Stimulated activated effector memory CD8-positive, alpha-beta T cell treated with anti-CD3 and anti-CD28 coated beads, Interleukin-12 subunit alpha, Interleukin-12 subunit beta, amount 100 ng/mL, for 72 hours (primary cell): ENCODE data around the gene CAPZB.
A peak's percentile ranks its signal among the peaks of the same experiment; 100 is the strongest.

ENCODE experiments used
- ATAC-seq: fragments of 150-1000 bp; cut with Tn5 transposase; 2 replicates; pipeline ENCODE4 v1.10.0; 2021
- DNase-seq, 2 donors: peaks; one replicate each; pipeline ENCODE4 v3.0.0; 2021 to 2022; ENCODE audit warnings: low spot score in 2 of 2
- H3K27ac Mint-ChIP-seq: one replicate; pipeline ENCODE4 v1.8.0; 2022; ENCODE audit warnings: mild to moderate bottlenecking, mixed read lengths
- H3K36me3 Mint-ChIP-seq: one replicate; pipeline ENCODE4 v1.8.0; 2022; ENCODE audit warnings: mild to moderate bottlenecking, mixed read lengths
- H3K4me1 Mint-ChIP-seq: one replicate; pipeline ENCODE4 v1.8.0; 2022; ENCODE audit warnings: mixed read lengths
- H3K4me3 Mint-ChIP-seq: one replicate; pipeline ENCODE4 v1.8.0; 2022; ENCODE audit warnings: mild to moderate bottlenecking, mixed read lengths
- H3K9me3 Mint-ChIP-seq: one replicate; pipeline ENCODE4 v1.8.0; 2022; ENCODE audit warnings: mixed read lengths

CAPZB gene

GRCh38 chr1:19406680-19407079, 78.7 kb downstream of the CAPZB start:
- H3K36me3 Mint-ChIP-seq = peaks cover 48% of the 10 kb centered on the region
- no peak overlapping the region for H3K4me3 Mint-ChIP-seq
- H3K9me3 Mint-ChIP-seq = no peaks in the 10 kb centered on the region
- H3K4me1 Mint-ChIP-seq = peaks cover 91% of the 10 kb centered on the region
- DNase-seq (no peak), ATAC-seq (no peak)
- peak overlapping the region; percentile 88 for H3K27ac Mint-ChIP-seq

DNA sequence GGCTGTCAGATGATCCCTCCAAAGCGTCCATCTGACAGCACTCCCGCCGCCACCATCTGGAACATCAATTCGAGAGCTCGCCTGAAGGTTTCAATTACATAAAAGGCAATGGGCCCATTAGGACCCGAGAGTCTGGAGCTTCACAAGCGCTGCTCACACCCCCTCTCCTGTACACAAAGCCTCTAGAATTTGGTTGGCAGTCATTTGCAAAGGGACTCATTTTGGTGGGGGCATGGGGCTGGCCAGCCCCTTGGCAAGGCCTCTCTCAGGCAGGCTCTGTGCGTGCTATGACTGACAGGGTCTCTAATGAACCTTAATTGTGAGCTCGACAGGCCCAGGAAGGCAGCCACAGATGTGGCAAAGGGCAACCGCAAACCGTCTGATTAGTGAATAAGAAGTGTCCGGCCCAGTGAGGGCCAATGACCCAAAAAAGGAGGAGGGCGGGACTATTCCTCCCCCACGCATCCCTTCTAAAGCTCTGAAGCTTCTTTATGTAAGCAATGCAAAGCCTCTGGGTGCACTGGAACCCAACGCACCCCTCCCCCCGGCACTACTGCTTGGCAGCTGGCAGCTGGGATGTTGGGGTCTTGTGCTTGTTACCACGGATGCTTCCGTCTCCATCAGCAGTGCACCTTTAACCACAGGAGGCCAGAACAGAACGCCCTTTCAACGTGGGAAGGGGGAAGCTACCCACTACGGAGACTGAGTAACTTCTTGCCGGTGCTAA, 79.4 kb downstream of the CAPZB start:
- H3K4me1 Mint-ChIP-seq = peaks cover 89% of the 10 kb centered on the region
- H3K4me3 Mint-ChIP-seq = no peak overlapping the region
- peak overlapping the region; percentile 88 for H3K27ac Mint-ChIP-seq
- H3K36me3 Mint-ChIP-seq = peaks cover 43% of the 10 kb centered on the region
- H3K9me3 Mint-ChIP-seq = no peaks in the 10 kb centered on the region
- no peak for ATAC-seq
- no peak for DNase-seq

DNA sequence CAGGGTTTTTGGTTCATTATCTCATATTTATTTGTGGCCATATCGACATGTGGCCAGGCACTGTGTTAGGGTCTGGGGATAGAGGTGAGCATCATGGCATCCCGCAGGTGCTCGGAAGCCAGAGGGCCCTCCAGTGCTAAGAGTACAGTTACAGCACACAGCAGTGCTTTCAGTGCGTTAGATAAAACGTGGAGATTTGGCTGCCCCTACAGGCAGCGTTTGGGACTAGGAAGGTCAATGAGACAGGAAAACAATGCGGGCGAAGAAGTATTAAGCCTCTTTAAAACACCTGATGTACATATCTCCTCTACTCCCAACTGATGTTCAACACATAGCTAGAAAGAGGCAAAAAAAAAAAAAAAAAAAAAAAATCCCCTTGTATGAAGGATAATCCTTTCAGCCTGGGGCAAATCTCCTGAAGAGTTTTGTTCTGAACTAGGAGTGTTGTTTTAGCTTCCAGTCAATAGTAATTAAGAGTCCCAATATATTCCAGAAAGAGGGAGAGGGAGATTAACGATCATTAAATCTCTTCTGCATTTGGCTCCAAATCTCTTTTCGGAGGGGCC, 80.1 kb downstream of the CAPZB start:
- ATAC-seq (no peak), DNase-seq (no peak)
- no peak overlapping the region for H3K4me3 Mint-ChIP-seq
- peak overlapping the region; percentile 88 for H3K27ac Mint-ChIP-seq
- peaks cover 91% of the 10 kb centered on the region for H3K4me1 Mint-ChIP-seq
- no peaks in the 10 kb centered on the region for H3K9me3 Mint-ChIP-seq
- H3K36me3 Mint-ChIP-seq = peaks cover 43% of the 10 kb centered on the region

DNA sequence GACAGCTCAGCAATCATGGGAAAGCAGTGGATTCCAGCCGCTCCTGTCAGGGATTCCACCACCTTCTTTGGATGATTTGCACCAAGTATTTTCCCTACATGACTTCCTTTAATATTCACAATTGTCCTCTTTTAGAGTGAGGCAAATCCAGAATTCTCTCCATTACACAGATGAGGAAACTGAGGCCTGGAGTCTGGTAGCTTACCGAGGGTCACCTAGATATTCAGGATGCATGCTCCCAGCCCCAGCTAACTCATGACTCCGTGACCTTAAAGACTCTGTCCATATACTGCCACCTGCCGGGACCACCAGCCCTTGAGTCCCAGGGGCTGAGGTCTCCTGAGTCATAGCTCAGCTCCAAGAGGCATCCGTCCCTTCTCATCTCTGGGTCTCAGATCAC, 80.6 kb downstream of the CAPZB start:
- DNase-seq (no peak), ATAC-seq (no peak)
- Mint-ChIP-seq H3K4me3 (no peak overlapping the region), H3K36me3 (peaks cover 38% of the 10 kb centered on the region), H3K27ac (peak overlapping the region; percentile 88), H3K9me3 (no peaks in the 10 kb centered on the region), H3K4me1 (peaks cover 91% of the 10 kb centered on the region)

DNA sequence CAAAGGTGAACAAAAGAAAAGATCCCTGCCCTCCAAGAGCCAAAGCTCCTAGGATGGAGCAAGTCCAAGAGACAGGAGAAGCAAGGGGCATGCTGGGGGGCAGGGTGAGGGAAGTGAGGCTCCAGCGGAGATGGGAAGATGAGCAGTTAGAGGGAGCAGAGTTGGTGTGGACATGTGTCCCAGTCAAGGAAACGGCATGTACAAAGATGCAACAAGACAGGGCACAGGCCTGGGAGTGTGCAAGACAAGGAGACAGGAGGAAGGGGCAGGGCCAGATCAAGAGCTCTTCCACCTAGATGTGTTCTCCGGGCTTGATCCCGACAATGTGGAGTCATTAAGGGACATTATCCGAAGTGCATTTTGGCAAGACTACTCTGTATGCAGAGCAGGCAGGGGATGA, 82.1 kb downstream of the CAPZB start:
- Mint-ChIP-seq H3K4me3 (no peak overlapping the region), H3K36me3 (peaks cover 51% of the 10 kb centered on the region), H3K27ac (peak overlapping the region; percentile 62), H3K9me3 (no peaks in the 10 kb centered on the region), H3K4me1 (peaks cover 91% of the 10 kb centered on the region)
- DNase-seq = no peak
- ATAC-seq = no peak

- H3K4me3 Mint-ChIP-seq = no peak overlapping the region
- no peaks in the 10 kb centered on the region for H3K9me3 Mint-ChIP-seq
- peaks cover 91% of the 10 kb centered on the region for H3K4me1 Mint-ChIP-seq
- DNase-seq (no peak), ATAC-seq (no peak)
- peak overlapping the region; percentile 62 for H3K27ac Mint-ChIP-seq
- peaks cover 47% of the 10 kb centered on the region for H3K36me3 Mint-ChIP-seq
These were observed 83.1 kb downstream of the CAPZB start for GRCh38 chr1:19402031-19402813.

DNA sequence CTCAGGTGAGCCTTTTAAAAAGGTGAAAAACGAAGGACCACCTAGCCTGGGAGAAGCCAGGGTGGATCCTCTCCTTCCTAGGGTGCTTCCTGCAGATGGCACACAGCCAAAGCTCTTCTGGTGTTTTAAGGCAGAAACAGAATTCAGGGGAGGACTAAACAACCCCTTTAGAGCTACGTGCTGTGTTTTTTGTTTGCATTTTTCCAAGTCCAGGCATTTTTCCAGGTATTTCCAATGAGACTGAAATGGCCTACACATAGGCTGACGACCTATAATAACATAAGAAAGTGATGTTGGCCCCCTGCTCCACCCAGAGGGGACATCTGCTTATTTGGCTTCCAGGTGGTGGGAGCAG, 83.8 kb downstream of the CAPZB start:
- Mint-ChIP-seq H3K36me3 (peaks cover 47% of the 10 kb centered on the region), H3K4me3 (no peak overlapping the region), H3K9me3 (no peaks in the 10 kb centered on the region), H3K27ac (peak overlapping the region; percentile 62), H3K4me1 (peaks cover 87% of the 10 kb centered on the region)
- DNase-seq = no peak
- ATAC-seq = no peak

- H3K27ac Mint-ChIP-seq = peak overlapping the region; percentile 62
- H3K4me1 Mint-ChIP-seq = peaks cover 84% of the 10 kb centered on the region
These were observed 84.3 kb downstream of the CAPZB start for GRCh38 chr1:19400875-19401534.

DNA sequence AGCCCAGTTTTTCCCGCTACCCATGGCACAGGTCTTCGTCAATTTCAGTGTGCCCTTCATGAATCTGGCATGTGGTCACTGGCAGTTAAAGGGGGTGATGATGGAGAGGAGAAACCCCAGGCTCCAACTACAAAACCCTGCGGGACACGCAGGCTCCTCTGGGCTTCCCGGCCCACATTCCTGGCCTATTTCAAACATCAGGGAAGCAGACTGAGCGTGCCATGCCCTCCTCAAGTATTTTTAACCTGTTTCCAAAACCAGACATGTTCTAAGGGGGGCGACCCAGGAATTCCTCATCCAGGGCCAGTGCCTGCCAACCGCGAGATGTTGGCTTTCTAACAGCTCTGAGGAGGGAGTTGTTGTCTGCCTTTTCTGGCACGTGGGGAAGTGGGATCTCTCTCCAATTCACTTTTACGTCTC, 85.1 kb downstream of the CAPZB start:
- no peak for ATAC-seq
- Mint-ChIP-seq H3K4me3 (no peak overlapping the region), H3K36me3 (peaks cover 45% of the 10 kb centered on the region), H3K9me3 (no peaks in the 10 kb centered on the region), H3K27ac (peak overlapping the region; percentile 62), H3K4me1 (peaks cover 84% of the 10 kb centered on the region)
- no peak for DNase-seq

More at GRCh38 chr1:19400875-19401534, 84.3 kb downstream of the CAPZB start:
- no peak for ATAC-seq
- no peak for DNase-seq
- peaks cover 46% of the 10 kb centered on the region for H3K36me3 Mint-ChIP-seq
- H3K4me3 Mint-ChIP-seq = no peak overlapping the region
- H3K9me3 Mint-ChIP-seq = no peaks in the 10 kb centered on the region

DNA sequence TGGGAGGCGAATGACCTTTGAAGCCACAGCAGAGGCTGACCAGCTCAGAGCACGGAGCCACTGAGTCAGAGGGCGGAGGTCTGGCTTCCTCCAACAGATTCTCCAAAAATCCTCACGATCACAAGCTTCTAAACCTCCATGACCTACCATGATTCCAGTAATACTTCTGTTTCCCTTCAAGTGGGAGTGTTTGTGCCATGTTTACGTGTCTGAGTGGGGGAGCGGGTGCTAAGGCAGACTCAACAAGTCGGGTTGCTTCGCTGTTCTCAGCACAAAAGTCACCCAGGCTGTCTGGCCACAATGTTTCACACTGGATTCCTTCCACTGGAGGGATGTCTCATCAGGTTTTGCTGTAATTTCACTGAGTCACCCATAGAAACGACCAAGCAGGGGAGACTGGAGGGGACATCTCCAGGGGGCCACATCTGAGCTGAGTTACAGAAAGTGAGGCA, 87.0 kb downstream of the CAPZB start:
- H3K9me3 Mint-ChIP-seq = no peaks in the 10 kb centered on the region
- DNase-seq (no peak), ATAC-seq (peak; percentile 90)
- H3K27ac Mint-ChIP-seq = peak overlapping the region; percentile 62
- H3K4me1 Mint-ChIP-seq = peaks cover 84% of the 10 kb centered on the region
- peak overlapping the region; percentile 23 for H3K4me3 Mint-ChIP-seq
- peaks cover 37% of the 10 kb centered on the region for H3K36me3 Mint-ChIP-seq

DNA sequence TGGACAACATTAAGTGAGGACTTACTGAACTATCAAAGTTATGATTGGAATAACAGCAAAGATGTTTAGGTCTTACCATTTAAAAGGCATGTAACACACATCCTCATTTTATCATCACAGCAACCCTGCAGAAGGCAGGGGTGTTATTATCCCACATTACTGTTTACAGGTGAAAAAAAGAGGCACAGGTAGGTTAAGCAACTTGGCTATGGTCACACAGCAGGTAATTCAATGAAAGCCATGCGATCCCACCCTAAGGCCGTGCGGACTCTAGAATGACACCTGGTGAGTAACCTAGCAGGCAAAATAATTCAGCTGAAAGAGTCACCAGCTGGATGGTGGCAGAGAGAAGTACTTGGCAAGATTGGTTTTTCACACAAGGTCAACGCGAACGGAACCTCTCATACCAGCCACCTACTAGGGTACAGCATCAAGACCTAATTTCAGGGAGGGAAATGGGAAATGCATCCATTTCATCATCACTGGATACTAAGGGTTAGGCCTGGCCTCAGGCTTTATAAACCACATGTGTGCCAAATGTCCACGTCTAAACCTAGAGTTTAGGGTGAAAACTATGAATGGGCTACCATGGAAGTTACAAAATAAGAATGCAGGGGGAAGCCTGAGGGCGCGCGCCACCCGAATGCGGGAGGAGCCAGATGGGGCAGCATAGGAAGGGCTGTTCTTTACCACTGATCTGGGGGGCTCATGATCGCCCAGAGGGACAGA, 88.0 kb downstream of the CAPZB start:
- peaks cover 84% of the 10 kb centered on the region for H3K4me1 Mint-ChIP-seq
- H3K4me3 Mint-ChIP-seq = no peak overlapping the region
- peaks cover 32% of the 10 kb centered on the region for H3K36me3 Mint-ChIP-seq
- DNase-seq (no peak), ATAC-seq (no peak)
- H3K9me3 Mint-ChIP-seq = no peaks in the 10 kb centered on the region
- peak overlapping the region; percentile 62 for H3K27ac Mint-ChIP-seq

DNA sequence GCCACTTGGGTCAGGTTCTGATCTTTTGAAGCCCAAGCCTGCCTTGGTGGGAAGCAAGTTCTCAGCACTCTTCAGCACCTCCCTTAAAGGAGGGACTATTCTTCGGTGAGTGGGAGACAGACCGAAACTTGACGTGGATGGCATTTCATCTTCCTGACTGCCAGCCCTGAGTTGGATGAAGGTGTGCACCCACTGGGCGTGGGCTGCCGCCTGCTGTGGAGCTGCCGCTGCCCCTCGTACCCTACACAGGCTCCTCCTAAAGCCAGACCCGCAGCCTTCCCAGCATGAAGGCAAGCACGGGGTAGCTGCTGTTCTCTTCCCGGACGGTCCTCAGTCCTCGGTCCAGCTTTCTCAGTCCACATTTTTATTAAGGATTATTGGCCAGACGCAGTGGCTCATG, 89.1 kb downstream of the CAPZB start:
- Mint-ChIP-seq H3K4me1 (peaks cover 88% of the 10 kb centered on the region), H3K27ac (peak overlapping the region; percentile 58), H3K36me3 (peaks cover 38% of the 10 kb centered on the region)

DNA sequence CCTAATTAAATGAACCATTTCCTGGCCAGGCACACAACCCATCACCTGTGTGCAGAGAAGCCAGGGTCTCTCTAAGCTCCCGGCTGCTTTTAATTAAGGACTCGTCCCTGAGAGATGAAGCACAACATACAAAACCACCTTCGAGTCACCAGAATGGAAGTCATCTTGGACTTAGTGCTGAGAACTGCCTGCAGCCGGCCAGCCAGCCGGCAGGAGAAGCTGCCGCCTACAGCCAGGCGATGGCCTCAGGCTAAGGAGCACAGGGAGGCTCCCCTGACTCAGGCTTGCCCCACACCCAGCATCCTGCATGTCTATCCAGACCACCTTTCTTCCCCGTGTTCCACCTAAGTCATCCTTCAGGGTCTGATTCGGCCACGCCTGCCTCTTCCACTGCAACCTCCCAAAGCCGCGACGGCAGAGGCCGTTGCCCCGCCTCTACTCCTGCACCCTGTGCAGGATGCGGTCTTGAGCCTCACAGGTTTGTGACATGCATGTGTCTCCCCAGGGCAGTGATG, 89.6 kb downstream of the CAPZB start:
- ATAC-seq (no peak), DNase-seq (no peak)
- no peaks in the 10 kb centered on the region for H3K9me3 Mint-ChIP-seq
- no peak overlapping the region for H3K4me3 Mint-ChIP-seq
- peaks cover 38% of the 10 kb centered on the region for H3K36me3 Mint-ChIP-seq
- peak overlapping the region; percentile 58 for H3K27ac Mint-ChIP-seq
- H3K4me1 Mint-ChIP-seq = peaks cover 88% of the 10 kb centered on the region

More for the DNA sequence above, 89.1 kb downstream of the CAPZB start:
- ATAC-seq (no peak), DNase-seq (no peak)
- Mint-ChIP-seq H3K9me3 (no peaks in the 10 kb centered on the region), H3K4me3 (no peak overlapping the region)

DNA sequence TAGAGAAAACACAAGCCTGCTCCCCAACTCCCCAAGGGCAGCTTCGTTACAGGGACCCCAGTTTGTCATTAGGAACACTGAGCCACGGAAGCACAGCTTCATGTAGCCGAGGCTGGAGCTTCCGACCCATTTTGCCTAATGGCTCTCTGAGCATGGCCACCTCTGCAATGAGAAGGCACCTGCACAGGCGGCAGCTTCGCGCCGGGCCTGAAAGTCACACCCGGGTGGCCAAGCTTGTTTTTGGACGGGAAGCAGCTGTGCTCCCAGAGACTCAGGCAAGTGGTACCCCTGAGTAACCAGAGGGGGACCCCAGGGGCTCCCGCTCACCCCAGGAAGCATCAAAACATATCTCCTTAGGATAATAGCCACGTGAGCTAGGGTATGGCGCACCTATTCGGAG, 92.3 kb downstream of the CAPZB start:
- no peaks in the 10 kb centered on the region for H3K9me3 Mint-ChIP-seq
- DNase-seq (no peak), ATAC-seq (no peak)
- H3K4me3 Mint-ChIP-seq = no peak overlapping the region
- peaks cover 41% of the 10 kb centered on the region for H3K36me3 Mint-ChIP-seq
- peaks cover 88% of the 10 kb centered on the region for H3K4me1 Mint-ChIP-seq
- peak overlapping the region; percentile 79 for H3K27ac Mint-ChIP-seq
